GM18520 (cell line): ENCODE results near the gene SLC25A21.

Experiments used
- ATAC-seq: cut with Tn5 transposase; IDR thresholded peaks from one replicate; pipeline ENCODE4 v1.9.1; 2021; ENCODE audit not compliant: unreplicated experiment

The SLC25A21 gene

DNA sequence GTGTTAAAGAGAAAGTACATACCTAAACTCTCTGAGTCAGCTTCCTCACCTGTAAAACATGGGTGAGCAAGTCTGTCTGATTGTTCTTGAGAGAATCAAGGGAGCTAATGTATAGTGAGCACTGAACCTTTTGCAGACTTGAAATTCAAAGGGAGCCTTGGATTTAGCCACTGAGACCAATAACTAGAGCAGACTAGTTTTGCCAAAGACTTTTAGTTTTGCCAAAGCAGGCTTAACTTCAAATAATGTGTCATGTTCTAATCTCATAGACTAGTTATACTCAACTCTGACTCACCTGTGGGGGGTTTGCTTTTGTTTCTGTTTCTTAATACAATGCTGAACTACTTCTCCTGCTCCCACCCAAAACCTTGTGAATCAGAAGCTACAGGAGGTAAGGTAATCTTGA is 123.7 kb downstream of the SLC25A21 start:
- no peak for ATAC-seq

DNA sequence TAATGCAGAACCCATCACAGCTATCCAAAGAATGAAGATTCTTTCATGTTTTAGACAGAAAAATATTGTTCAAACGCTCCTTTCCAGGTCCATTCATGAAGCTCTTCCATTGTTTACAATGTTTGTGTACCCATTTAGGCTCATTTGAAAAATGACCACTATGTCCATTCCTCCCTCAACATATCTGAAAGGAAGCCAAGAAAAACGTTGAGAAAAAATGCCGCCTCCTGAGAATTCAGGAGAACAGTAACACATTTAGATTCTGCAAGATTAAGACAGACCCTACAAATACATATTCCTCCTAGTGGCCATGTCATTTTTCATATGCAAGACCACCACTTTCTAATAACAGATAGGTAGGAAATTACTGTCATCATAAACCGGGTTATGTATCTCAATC is 124.4 kb downstream of the SLC25A21 start:
- no peak for ATAC-seq

- ATAC-seq = no peak
Observed at GRCh38 chr14:37047226-37047625, 125.2 kb downstream of the SLC25A21 start.

GRCh38 chr14:37046815-37047214 is 125.6 kb downstream of the SLC25A21 start:
- ATAC-seq = no peak

DNA sequence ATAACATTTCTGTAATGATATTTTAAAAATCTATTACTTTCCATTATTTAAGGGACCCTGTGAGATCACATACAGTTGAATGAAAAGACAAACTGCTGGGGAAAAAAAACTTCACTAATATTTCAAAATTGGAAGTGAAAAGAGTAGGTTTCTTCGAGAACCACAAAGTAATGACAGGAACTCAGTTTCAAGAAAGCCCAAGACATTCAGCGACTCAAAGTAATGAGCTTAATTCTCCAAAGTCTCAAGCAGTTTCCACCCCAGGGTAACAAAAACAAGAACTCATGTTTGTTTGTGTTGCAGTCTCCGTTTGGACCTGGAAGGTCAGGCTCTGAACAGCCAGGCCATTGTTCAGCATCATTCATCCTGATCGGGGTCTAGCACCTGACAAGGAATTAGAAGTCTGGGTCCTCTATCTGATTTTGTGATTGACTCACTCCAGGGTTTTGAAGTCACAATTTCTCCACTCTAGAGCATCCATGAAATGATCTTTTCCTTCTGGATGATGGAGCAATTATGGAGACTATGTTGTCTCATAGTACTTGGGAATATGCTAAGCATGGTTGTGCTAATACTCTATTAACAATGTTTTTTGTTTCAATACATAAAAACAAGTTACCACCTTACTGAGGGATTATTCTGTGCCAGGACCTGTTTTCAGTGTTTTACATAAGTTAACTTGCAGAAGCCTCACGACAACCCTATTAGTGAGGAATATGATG is 126.9 kb downstream of the SLC25A21 start:
- ATAC-seq = no peak

DNA sequence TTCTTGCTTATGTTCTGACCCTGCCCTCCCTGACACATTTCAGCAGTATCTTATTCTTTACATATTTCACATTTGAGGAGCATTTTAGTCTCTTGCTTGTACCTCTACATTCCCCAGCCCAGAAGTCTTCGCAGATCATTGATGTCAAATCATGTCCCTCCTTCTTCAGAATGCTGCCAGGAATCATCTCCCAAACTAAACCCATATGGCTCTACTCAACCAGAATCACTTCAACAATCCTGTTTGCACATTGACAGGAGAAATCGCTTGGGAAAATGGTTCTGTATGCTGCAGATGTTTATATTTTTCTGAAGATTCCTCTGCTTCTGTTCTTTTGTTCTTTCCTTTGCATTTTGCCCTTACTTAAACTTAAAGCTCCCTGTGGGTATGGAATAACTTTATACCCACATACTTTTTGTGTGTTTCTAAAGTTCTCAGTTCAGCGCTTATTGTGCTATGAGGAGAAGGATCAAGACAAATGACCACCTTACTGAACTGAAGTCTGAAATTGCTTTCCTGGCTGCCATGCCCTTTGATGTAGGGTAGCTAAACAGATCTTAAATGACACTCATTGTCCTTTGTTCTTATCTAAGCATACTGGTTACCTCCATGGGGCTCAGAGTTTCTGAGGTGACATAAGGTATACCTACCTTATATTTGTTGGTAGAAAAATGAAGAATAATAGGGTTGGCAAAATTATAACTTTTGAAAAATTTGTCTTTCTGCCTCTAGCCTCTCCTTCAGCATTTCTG is 134.6 kb downstream of the SLC25A21 start:
- no peak for ATAC-seq

DNA sequence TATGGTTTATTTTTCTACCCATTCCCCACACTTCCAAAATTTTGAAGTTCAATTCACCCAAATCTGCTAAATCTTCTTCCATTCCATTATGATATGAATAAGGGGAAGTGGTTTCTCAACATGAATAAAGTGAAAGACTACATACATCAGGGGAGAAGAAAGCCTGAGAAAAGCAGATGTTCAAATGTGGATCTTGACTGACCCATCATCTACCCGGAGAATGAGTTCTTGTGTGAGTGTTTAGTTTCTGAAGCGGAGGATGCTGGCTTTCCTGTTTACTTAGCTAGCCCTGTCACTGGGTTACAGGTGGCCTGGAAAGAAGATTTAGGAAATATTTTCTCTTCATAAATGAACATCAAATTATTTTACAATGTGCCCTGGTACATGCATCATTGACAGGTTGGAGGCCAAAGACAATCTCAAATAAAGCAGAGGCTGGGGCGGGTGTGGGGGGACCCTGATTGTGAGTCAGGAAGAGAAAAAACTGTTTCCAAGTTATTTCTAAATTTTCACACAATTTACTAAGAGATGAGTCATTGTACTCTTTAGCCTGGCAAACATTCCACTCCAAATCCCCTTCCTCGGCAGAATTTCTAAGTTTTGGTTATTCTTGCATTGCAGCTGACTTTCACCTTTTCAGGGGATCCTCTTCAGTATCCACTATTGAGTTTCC is 135.6 kb downstream of the SLC25A21 start:
- no peak for ATAC-seq

DNA sequence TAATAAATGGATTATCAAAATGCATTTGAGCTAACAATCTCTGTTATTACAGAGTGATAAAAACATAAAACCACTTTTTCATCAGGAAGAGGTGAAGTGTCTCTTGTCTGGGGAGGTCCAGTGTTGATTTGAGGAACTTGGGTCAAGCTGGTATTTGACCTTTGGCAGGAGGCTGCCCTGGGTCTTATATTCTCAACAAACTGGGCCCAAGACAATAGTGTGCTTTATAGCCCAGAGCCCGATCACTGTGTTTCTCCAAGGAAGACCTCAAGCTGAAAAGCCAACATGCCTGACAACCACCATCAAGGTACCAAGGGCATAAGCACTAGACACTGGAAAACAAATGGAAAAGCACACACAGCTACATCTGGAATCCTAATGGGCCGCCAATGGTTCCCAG is 137.0 kb downstream of the SLC25A21 start:
- no peak for ATAC-seq

DNA sequence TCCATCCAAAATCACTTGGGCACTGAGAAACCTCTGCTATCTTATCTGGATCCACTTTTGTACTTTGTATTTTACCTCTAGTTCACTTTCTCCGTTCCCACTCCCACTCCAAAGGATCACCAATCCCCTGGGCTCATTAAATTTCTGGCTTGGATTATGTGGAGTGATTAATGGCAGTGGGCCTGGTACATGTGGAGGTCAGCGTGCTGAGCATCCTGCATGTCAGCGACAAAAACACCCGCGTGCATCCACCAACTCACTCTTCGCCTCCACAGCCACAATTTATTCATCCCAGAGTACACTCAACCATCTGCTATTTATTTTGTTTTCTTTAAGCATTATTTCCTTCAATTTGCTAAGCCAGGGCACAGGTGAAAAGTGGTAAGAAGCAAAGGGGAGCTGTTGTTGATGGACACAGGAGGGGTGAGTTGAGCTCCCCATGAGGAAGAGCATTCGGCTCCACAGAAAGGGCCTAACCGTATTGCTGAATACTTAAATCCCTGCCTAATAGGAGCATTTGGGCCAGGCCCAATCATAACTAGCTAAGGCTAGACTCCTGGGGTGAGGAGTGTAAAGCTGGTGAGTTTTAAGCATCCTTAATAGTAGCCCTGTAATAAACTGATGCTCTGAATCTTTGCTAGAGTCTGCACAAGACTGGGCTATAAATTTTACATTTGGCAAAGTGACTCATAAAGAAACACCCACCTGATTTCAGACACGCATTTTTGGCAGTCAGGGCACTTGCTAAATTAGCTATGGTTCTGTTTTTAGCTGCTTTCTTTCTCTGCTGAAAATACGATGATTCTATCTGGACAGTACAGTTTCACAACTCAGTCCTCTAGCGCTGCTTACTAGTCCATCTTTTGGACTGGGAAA is 137.8 kb downstream of the SLC25A21 start:
- no peak for ATAC-seq

DNA sequence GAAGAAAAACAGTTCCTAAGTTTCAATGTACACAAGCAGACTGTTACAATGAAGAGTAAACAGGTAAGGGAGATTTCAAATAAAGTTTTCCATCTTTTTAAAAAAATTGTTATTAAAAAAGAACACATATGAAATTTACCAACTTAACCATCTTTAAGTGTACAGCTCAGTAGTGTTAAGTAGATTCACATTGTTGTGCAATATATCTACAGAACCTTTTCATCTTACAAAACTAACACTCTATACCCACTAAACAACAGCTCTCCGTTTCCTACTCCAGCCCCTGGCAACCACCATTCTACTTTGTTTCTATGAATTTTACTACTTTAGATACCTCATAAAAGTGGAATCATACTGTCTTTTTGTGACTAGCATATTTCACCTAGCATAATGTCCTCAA is 139.5 kb downstream of the SLC25A21 start:
- no peak for ATAC-seq

DNA sequence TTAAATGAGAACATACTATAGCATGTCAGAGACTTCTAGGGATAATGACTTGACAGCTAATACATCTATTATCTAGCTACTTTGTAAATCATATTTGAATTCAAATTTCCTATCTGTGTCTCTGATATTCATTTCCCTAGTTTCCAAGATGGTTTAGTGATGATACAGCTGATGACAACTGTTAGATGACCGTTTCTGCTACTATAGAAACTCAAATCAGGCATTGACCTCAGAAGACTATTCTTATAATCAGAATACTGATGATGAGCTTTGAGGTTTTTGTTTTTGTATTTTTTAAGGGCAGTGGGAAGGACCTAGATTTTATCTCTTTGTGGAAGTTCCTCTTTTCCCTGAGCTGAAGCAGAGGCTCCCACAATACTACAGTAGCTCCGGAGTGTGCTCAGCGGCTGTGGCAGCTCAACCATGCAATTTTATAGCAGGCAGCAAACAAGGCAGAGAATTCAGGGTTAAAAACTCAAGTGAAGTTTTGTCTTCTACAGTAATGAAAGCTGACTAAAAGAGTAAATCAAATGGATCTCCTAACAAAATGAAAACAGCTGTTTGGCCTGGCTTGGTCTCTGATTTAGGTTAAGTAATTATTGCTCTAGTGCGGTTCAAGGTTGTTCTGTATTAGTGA is 145.1 kb downstream of the SLC25A21 start:
- ATAC-seq = no peak

GRCh38 chr14:37023875-37024565 is 148.4 kb downstream of the SLC25A21 start:
- ATAC-seq = no peak

- no peak for ATAC-seq
Observed at GRCh38 chr14:37021390-37021789, 151.0 kb downstream of the SLC25A21 start.

GRCh38 chr14:37019488-37019887 is 152.9 kb downstream of the SLC25A21 start:
- ATAC-seq = no peak

GRCh38 chr14:37018571-37019240 is 153.7 kb downstream of the SLC25A21 start:
- no peak for ATAC-seq

- no peak for ATAC-seq
Observed at GRCh38 chr14:37013078-37013477, 159.3 kb downstream of the SLC25A21 start.

DNA sequence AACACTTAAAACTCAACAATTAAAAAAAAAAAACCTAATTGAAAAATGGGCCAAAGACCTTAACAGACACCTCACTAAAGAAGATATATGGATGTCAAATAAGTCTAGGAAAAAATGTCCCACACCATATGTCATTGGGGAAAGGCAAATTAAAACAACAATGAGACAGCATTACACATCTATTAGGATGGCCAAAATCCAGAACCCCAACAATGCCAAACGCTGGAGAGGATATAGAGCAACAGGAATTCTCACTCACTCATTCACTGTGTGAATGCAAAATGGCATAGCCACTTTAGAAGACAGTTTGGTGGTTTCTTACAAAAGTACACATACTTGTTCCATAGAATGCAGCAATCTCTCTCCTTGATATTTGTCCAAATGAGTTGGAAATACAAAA is 173.7 kb downstream of the SLC25A21 start:
- ATAC-seq = no peak

DNA sequence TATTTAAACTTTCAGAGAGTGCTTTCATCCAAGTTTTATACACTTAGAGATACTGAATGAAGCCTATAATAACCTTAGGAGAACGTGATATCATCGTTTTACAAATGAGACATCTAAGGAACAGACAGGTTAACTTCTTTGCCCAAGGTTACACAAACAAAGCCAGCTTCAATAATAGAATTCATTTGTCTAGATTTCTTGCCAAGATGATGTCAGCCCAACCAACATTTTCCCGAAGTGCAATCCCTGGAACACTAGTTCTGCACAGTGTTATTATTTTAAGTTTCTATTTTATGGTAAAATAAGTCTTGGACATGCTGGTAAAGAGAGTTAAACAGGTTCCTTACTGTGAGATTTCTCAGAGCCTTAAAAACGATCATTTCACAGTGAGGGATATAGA is 174.6 kb downstream of the SLC25A21 start:
- no peak for ATAC-seq

DNA sequence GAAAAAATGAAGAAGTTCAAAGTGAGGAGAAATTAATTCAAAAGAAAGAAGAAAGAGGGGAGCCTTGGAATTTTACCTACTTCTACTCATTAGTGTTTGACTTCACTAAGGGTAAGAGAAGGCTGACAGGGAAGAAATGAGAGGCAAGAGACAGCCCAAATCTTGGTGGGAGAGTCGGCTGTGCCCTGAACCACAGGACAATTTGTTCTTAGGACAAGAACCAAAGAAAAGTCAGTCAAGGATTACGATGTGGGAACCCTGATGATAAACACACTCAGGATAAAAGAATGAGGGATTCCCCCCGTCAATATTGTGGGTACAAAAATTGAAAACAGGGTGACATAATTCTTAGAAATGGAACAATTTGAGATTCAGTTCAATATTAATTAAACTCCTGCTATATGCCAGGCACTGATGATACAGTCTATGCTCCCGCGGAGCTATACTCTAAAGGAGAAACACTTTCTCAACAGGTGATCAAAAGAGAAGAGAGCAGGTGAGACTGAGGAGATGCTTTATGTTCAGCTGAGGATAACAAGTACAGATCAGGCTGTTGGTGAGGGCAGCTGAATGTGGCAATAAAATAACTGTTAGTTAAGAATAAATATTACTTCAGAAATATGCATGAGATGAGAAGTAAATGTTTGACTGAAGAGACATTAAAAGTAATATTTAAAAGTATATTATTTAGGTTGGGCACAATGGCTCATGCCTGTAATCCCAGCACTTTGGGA is 175.4 kb downstream of the SLC25A21 start:
- ATAC-seq = no peak
